Lower leg skin (tissue), 4 donors: Measurements from ENCODE around the gene NAALADL1. TPM values are rescaled to one million over a fixed set of nuclear protein-coding genes. Genes with fewer than 3 reads are reported as not detected.

Source experiments
- DNase-seq, 2 donors: peaks; one replicate each; pipeline ENCODE4 v3.0.0-alpha.2; 2019; ENCODE audit warnings: low spot score in 2 of 2
- H3K4me3 ChIP-seq: fragments of 200-600 bp; sonication (generic); 2 replicates; pipeline ENCODE4 v1.5.1; 2017; ENCODE audit warnings: mild to moderate bottlenecking, low read depth; ENCODE audit not compliant: poor library complexity, severe bottlenecking
- CTCF ChIP-seq, 3 donors: fragments of 450-650 bp; IDR thresholded peaks; one replicate each; pipeline ENCODE4 v1.5.1; 2016; ENCODE audit warnings: antibody characterized with exemption in 3 of 3, mild to moderate bottlenecking in 3 of 3, moderate library complexity in 2 of 3
- POLR2A ChIP-seq, 2 donors: fragments of 450-650 bp; IDR thresholded peaks; one replicate each; pipeline ENCODE4 v1.6.1; 2016 to 2017; ENCODE audit warnings: antibody characterized with exemption in 2 of 2, mild to moderate bottlenecking in 1 of 2, moderate library complexity in 1 of 2
- WGBS, 2 donors: methylation state at CpG; one replicate each; pipeline ENCODE4 v1.1.5; 2018; 5-methylcytosine and 5-hydroxymethylcytosine counted together
- intact Hi-C: fragments of 100-400 bp; cut with DNase I; formaldehyde crosslinking; loops from one replicate; pipeline ENCODE4 v1.15.0; 2023; ENCODE audit warnings: low total_unique reads
- total RNA-seq, 4 donors: library from RNA; depleted of rRNA; stranded (reverse); fragments of >200 nt; gene quantifications; one replicate each; pipeline ENCODE4 v1.1.0, GENCODE V29; 2016

NAALADL1 gene
- total RNA-seq, 4 donors from 2014 or later: 1.5 to 11.9 (median 9.7) TPM

DNA sequence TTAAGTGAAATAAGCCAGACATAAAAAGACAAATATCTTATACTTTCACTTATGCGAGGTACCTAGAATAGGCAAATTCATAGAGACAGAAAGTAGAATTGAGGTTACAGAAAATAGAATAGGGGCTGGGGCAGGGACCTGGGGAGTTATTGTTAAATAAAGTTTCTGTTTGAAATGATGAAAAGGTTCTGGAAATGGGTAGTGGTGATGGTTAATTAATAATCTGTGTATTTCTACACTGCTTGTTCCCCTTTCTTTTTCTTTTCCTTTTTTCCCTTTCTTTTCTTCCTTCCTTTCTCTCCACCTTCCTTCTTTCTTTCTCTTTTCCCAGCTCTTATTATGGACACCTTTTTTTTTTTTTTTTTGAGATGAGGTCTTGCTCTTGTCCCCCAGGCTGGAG, 2.8 kb downstream of the NAALADL1 start:
- WGBS, 2 donors: 81 to 94% methylated on average over 1 of the region's 1 CpG
- no peak for DNase-seq
- intact Hi-C loops: no loop called here
- TF ChIP-seq CTCF (IDR thresholded peaks at IDR 0.05) (no peak), POLR2A (IDR thresholded peaks at IDR 0.05) (no peak)
- no peak overlapping the region for H3K4me3 ChIP-seq

GRCh38 chr11:65053827-65054508, 4.4 kb downstream of the NAALADL1 start:
- no peak overlapping the region for H3K4me3 ChIP-seq

DNA sequence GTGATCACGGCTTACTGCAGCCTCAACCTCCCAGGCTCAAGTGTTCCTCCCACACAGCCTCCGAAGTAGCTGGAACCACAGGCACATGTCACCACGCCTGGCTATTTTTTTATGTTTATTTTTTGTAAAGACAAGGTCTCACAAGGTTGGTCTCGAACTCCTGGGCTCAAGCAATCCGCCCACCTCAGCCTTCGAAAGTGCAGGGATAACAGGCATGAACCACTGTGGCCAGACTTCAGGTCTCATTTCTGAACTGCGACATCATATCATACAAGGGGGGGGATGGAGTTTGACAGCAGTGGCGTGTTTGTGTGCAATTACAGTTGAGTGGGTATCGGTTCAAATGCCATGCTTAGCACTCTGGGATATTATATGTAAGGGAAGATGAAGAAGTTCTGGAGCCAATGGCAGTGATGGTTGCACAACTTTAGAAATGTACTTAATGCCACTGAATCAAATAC, 6.9 kb downstream of the NAALADL1 start:
- intact Hi-C loops: no loop called here
- 86% methylated on average over 9 of the region's 9 CpGs for WGBS, 2 donors
- no peak for TF ChIP-seq POLR2A (IDR thresholded peaks at IDR 0.05)
- DNase-seq: no peak
- no peak overlapping the region for H3K4me3 ChIP-seq

More at GRCh38 chr11:65053827-65054508, 4.4 kb downstream of the NAALADL1 start:
- WGBS, 2 donors: 43 to 53% methylated on average over 8 of the region's 8 CpGs
- DNase-seq: no peak
- intact Hi-C loops: no loop called here
- TF ChIP-seq POLR2A (IDR thresholded peaks at IDR 0.05) (no peak), CTCF (IDR thresholded peaks at IDR 0.05) (no peak)

DNA sequence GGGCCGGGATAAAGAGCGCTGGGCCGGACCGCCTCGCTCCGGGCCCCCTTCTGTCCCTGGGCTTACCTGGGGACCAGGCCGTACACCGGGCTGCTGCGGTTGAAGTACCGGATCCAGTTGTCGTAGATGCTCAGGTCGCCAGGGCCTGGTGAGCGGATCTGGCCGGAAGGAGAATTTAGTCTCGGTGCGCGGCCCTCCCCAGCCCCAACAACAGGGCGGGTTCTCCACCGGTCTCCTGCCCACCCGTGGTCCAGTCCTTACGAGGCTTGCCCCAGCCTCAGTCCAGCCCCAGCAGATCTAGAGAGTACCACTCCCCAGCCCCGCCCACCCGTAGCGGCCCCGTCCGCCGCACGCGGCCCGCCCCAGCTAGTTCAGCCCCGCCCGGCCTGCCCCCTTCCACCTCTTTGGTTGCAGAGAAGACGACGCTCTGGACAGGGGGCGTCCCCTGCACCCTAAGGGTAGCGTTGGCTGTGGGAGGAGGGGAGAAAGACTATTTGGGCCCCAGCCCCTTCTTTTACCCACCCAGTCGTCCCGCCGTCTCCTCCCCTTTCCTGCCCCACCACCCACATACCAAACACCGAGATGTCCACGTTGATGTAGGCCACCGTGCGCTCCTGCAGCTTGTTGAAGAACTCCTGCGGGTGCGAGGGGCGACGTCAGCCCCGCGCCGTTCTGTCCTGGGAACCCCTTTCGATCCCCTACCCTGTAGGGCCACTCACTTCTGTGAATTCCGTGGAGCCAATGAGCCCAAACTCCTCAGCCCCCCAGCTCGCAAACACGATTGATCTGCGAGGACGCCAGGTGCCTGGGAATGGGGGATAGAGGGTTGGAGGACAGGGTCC, 10.6 kb downstream of the NAALADL1 start:
- no peak overlapping the region for H3K4me3 ChIP-seq
- WGBS, 2 donors: 11 to 18% methylated on average over 48 to 54 of the region's 56 CpGs
- TF ChIP-seq CTCF (IDR thresholded peaks at IDR 0.05): no peak
- TF ChIP-seq POLR2A (IDR thresholded peaks at IDR 0.05): no peak
- intact Hi-C loops: no loop called here
- DNase-seq: peak in 1 of 2 donors; percentile 88

- TF ChIP-seq POLR2A (IDR thresholded peaks at IDR 0.05): no peak
- WGBS, 2 donors: 89 to 93% methylated on average over 5 to 6 of the region's 7 CpGs
These were observed 12.6 kb downstream of the NAALADL1 start for GRCh38 chr11:65045728-65046127.

GRCh38 chr11:65045061-65045460, 13.3 kb downstream of the NAALADL1 start:
- TF ChIP-seq POLR2A (IDR thresholded peaks at IDR 0.05) (no peak), CTCF (IDR thresholded peaks at IDR 0.05) (no peak)
- intact Hi-C loops: no loop called here
- DNase-seq: no peak
- 92 to 94% methylated on average over 5 of the region's 5 CpGs for WGBS, 2 donors
- H3K4me3 ChIP-seq: no peak overlapping the region

More at GRCh38 chr11:65045728-65046127, 12.6 kb downstream of the NAALADL1 start:
- intact Hi-C loops: no loop called here
- H3K4me3 ChIP-seq: no peak overlapping the region
- DNase-seq: no peak
